ENCODE measurements around the gene HMCN2. TPM values are rescaled to one million over a fixed set of nuclear protein-coding genes. Genes with fewer than 3 reads are reported as not detected.
A peak's percentile ranks its signal among the peaks of the same experiment; 100 is the strongest.

Gene HMCN2
- total and polyA plus RNA-seq, 2 experiments from 2014 or later = 0.50 to 0.54 TPM

DNA sequence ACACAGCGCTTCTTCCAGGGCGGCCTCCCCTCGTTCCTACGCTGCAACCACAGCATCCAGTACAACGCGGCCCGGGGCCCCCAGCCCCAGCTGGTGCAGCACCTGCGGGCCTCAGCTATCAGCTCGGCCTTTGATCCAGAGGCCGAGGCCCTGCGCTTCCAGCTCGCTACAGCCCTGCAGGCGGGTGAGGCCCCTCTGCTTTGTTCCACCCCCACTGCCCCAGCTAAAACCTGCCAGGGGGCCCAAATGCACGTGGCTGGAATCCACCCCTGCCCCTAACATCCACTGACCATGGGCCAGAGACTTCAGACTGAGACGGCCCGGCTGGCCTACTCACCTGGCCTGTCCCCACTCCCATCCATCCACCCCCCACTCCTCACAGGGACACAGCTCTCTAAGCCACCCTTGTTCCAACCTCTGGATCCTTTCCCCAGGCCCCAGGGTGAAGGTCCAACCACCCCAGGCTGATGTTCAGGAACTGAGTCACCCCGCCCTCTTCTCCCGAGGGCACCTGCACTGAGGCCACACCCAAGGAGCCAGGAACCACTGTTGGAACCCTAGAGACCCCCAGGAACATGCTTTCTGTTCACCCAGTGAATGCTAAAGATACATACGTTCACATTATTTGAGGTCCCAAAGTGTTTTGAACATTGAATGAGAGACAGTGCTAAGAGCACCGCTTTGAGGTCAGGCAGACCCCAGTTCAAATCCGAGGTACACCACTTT lies 160.3 kb downstream of the HMCN2 start:
- Histone ChIP-seq H3K9me2 (replicated peaks; ENCODE audit: insufficient read depth) (no peaks in the 10 kb centered on the region), H3K27me3 (no peaks in the 10 kb centered on the region), H4K20me1 (ENCODE audit: insufficient read depth, poor library complexity, severe bottlenecking) (no peaks in the 10 kb centered on the region), H3K27ac (peak overlapping the region; percentile 68), H3K36me3 (replicated peaks; ENCODE audit: insufficient read depth, low read depth) (no peaks in the 10 kb centered on the region), H2AFZ (no peak overlapping the region), H3K4me3 (no peak overlapping the region), H3K9me3 (ENCODE audit: low read depth) (no peaks in the 10 kb centered on the region), H3K79me2 (no peaks in the 10 kb centered on the region), H3K4me1 (ENCODE audit: insufficient read depth) (peaks cover 19% of the 10 kb centered on the region), H3K4me2 (peak overlapping the region; percentile 41)
- DNase-seq (ENCODE audit: low spot score) = peak; percentile 38
- TF ChIP-seq EZH2 (IDR thresholded peaks at IDR 0.05; ENCODE audit: borderline replicate concordance) (no peak), EZH2phosphoT487 (IDR thresholded peaks at IDR 0.05; ENCODE audit: low read depth, severe bottlenecking, unreplicated experiment) (no peak)
- TF ChIP-seq, protein P1, sequence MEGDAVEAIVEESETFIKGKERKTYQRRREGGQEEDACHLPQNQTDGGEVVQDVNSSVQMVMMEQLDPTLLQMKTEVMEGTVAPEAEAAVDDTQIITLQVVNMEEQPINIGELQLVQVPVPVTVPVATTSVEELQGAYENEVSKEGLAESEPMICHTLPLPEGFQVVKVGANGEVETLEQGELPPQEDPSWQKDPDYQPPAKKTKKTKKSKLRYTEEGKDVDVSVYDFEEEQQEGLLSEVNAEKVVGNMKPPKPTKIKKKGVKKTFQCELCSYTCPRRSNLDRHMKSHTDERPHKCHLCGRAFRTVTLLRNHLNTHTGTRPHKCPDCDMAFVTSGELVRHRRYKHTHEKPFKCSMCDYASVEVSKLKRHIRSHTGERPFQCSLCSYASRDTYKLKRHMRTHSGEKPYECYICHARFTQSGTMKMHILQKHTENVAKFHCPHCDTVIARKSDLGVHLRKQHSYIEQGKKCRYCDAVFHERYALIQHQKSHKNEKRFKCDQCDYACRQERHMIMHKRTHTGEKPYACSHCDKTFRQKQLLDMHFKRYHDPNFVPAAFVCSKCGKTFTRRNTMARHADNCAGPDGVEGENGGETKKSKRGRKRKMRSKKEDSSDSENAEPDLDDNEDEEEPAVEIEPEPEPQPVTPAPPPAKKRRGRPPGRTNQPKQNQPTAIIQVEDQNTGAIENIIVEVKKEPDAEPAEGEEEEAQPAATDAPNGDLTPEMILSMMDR (IDR thresholded peaks at IDR 0.05; ENCODE audit: poor library complexity) = no peak
- 69% methylated on average over 17 of the region's 21 CpGs for WGBS (ENCODE audit: low lambda C conversion rate, missing lambda C conversion rate)

DNA sequence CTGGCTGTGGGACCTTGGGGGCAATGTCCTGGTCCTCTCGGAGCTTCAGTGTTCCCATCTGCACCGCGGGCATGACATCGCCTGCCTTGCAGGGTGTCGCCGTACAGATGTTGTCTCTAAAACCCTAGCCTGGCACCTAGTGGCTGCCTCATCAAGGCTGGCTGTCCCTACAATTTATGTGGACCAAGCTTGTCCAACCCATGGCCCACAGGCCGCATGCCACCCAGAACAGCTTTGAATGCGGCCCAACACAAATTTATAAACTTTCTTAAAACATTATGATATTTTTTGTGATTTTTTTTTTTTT lies 160.9 kb downstream of the HMCN2 start:
- 91% methylated on average over 8 of the region's 8 CpGs for WGBS (ENCODE audit: low lambda C conversion rate, missing lambda C conversion rate)
- H3K4me3 ChIP-seq = no peak overlapping the region
- H3K36me3 ChIP-seq (replicated peaks; ENCODE audit: insufficient read depth, low read depth) = no peaks in the 10 kb centered on the region
- no peaks in the 10 kb centered on the region for H3K79me2 ChIP-seq
- H3K4me1 ChIP-seq (ENCODE audit: insufficient read depth) = peaks cover 19% of the 10 kb centered on the region
- H4K20me1 ChIP-seq (ENCODE audit: insufficient read depth, poor library complexity, severe bottlenecking) = no peaks in the 10 kb centered on the region
- no peak for DNase-seq (ENCODE audit: low spot score)
- no peak overlapping the region for H2AFZ ChIP-seq
- H3K9me3 ChIP-seq (ENCODE audit: low read depth) = no peaks in the 10 kb centered on the region
- H3K4me2 ChIP-seq = no peak overlapping the region
- no peaks in the 10 kb centered on the region for H3K9me2 ChIP-seq (replicated peaks; ENCODE audit: insufficient read depth)
- TF ChIP-seq, protein P1 (IDR thresholded peaks at IDR 0.05; ENCODE audit: poor library complexity) = no peak
- TF ChIP-seq EZH2 (IDR thresholded peaks at IDR 0.05; ENCODE audit: borderline replicate concordance) (no peak), EZH2phosphoT487 (IDR thresholded peaks at IDR 0.05; ENCODE audit: low read depth, severe bottlenecking, unreplicated experiment) (no peak)
- no peaks in the 10 kb centered on the region for H3K27me3 ChIP-seq
- peak overlapping the region; percentile 68 for H3K27ac ChIP-seq

DNA sequence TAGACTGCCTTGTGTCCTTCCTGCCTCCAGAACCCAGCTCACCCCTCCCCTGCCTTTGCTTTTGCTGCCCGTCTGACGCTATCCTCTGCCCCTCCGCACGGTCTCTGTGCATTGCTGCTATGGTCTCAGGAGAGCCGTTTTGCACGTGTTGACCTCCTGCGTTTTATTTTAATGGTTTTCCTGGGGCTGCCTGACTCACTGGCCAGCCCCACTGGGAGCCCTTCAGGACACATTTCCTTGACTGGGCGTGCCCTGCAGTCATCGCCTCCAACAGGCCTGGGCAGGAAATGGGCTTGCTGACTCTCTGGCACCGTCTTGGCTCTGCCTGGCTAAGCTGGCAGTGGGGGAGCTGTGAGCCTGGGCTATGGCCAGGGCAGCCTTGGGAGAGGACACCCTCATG lies 161.3 kb downstream of the HMCN2 start:
- Histone ChIP-seq H3K79me2 (no peaks in the 10 kb centered on the region), H3K4me1 (ENCODE audit: insufficient read depth) (peaks cover 19% of the 10 kb centered on the region), H3K9me3 (ENCODE audit: low read depth) (no peaks in the 10 kb centered on the region), H4K20me1 (ENCODE audit: insufficient read depth, poor library complexity, severe bottlenecking) (no peaks in the 10 kb centered on the region), H3K36me3 (replicated peaks; ENCODE audit: insufficient read depth, low read depth) (no peaks in the 10 kb centered on the region), H3K27me3 (no peaks in the 10 kb centered on the region), H3K4me3 (no peak overlapping the region), H2AFZ (no peak overlapping the region), H3K4me2 (no peak overlapping the region), H3K27ac (no peak overlapping the region), H3K9me2 (replicated peaks; ENCODE audit: insufficient read depth) (no peaks in the 10 kb centered on the region)
- DNase-seq (ENCODE audit: low spot score) = no peak
- WGBS (ENCODE audit: low lambda C conversion rate, missing lambda C conversion rate) = 81% methylated on average over 10 of the region's 10 CpGs
- TF ChIP-seq, protein P1 (IDR thresholded peaks at IDR 0.05; ENCODE audit: poor library complexity) = no peak
- TF ChIP-seq EZH2 (IDR thresholded peaks at IDR 0.05; ENCODE audit: borderline replicate concordance) = no peak
- no peak for TF ChIP-seq EZH2phosphoT487 (IDR thresholded peaks at IDR 0.05; ENCODE audit: low read depth, severe bottlenecking, unreplicated experiment)

Data from hepatocyte (in vitro differentiated cells).